ENCODE measurements around the gene SULT4A1. TPM values are rescaled to one million over a fixed set of nuclear protein-coding genes. Genes with fewer than 3 reads are reported as not detected.

SULT4A1 gene
- total RNA-seq, 4 donors from 2014 or later, result not detected

GRCh38 chr22:43826142-43827002, 35.9 kb downstream of the SULT4A1 start:
- no peaks in the 10 kb centered on the region for H3K9me3 ChIP-seq
- no peak overlapping the region for H3K4me3 ChIP-seq (replicated peaks in 1 of 3)
- intact Hi-C loops (cut with DNase I), result no loop called here
- DNase-seq, result no peak
- no peaks in the 10 kb centered on the region for H3K27me3 ChIP-seq
- 45 to 48% methylated on average over 11 to 13 of the region's 16 CpGs for WGBS, 2 donors
- no peak overlapping the region for H3K27ac ChIP-seq
- H3K4me1 ChIP-seq, result peaks cover 0 to 12% of the 10 kb centered on the region in 2 donors
- TF ChIP-seq POLR2A (IDR thresholded peaks at IDR 0.05) (no peak), CTCF (IDR thresholded peaks at IDR 0.05) (no peak)
- H3K36me3 ChIP-seq, result no peaks in the 10 kb centered on the region

GRCh38 chr22:43825651-43826050, 36.7 kb downstream of the SULT4A1 start:
- H3K27me3 ChIP-seq, result no peaks in the 10 kb centered on the region
- H3K27ac ChIP-seq, result no peak overlapping the region
- 87 to 90% methylated on average over 11 of the region's 11 CpGs for WGBS, 2 donors
- H3K4me3 ChIP-seq (replicated peaks in 1 of 3), result no peak overlapping the region
- intact Hi-C loops (cut with DNase I), result no loop called here
- H3K9me3 ChIP-seq, result no peaks in the 10 kb centered on the region
- DNase-seq, result no peak
- no peak for TF ChIP-seq CTCF (IDR thresholded peaks at IDR 0.05)
- TF ChIP-seq POLR2A (IDR thresholded peaks at IDR 0.05), result no peak
- no peaks in the 10 kb centered on the region for H3K36me3 ChIP-seq
- peaks cover 0 to 12% of the 10 kb centered on the region in 2 donors for H3K4me1 ChIP-seq

GRCh38 chr22:43824724-43825420, 37.4 kb downstream of the SULT4A1 start:
- intact Hi-C loops (cut with DNase I), result no loop called here

GRCh38 chr22:43823911-43824665, 38.2 kb downstream of the SULT4A1 start:
- Histone ChIP-seq H3K27me3 (no peaks in the 10 kb centered on the region), H3K4me1 (no peaks in the 10 kb centered on the region), H3K4me3 (replicated peaks in 1 of 3) (no peak overlapping the region), H3K36me3 (no peaks in the 10 kb centered on the region), H3K27ac (no peak overlapping the region), H3K9me3 (no peaks in the 10 kb centered on the region)
- DNase-seq, result no peak
- TF ChIP-seq POLR2A (IDR thresholded peaks at IDR 0.05) (no peak), CTCF (IDR thresholded peaks at IDR 0.05) (no peak)
- WGBS, 2 donors, result 85 to 91% methylated on average over 17 of the region's 17 CpGs
- intact Hi-C loops (cut with DNase I), result no loop called here

More at GRCh38 chr22:43824724-43825420, 37.4 kb downstream of the SULT4A1 start:
- Histone ChIP-seq H3K27ac (no peak overlapping the region), H3K36me3 (no peaks in the 10 kb centered on the region), H3K4me3 (replicated peaks in 1 of 3) (no peak overlapping the region), H3K4me1 (peaks cover 0 to 4% of the 10 kb centered on the region in 2 donors), H3K27me3 (no peaks in the 10 kb centered on the region), H3K9me3 (no peaks in the 10 kb centered on the region)
- no peak for DNase-seq
- 81 to 82% methylated on average over 26 of the region's 26 CpGs for WGBS, 2 donors
- TF ChIP-seq POLR2A (IDR thresholded peaks at IDR 0.05) (no peak), CTCF (IDR thresholded peaks at IDR 0.05) (no peak)

Measured in thyroid gland (tissue), 4 donors.